ENCODE results near the gene CYB561A3.

Gene CYB561A3

GRCh38 chr11:61345170-61345610, 16.5 kb downstream of the CYB561A3 start:
- DNase-seq (ENCODE audit: low spot score), result peak; percentile 53

GRCh38 chr11:61343792-61344745, 17.6 kb downstream of the CYB561A3 start:
- DNase-seq (ENCODE audit: low spot score), result no peak

GRCh38 chr11:61342207-61342803, 19.4 kb downstream of the CYB561A3 start:
- DNase-seq (ENCODE audit: low spot score), result no peak

GRCh38 chr11:61341706-61342105, 20.0 kb downstream of the CYB561A3 start:
- DNase-seq (ENCODE audit: low spot score), result no peak

DNA sequence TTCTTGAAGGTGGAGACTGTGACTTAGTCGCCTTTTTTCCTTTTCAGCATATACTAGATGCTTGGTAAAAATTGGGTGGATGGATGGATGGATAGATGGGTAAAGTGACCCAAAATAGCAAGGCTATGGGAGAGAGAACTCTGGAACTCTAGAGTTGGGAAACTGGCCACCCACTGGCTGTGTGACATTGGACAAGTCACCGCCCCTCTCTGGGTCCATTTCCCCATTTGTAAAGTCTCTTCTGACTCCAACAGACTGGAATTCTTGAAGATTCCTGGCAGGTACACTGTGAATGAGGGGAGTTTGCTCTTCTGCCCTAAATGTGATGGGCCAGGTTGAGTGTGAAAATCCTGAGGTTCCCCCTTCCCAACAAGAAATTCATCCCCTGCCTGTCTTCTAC, 20.7 kb downstream of the CYB561A3 start:
- no peak for DNase-seq (ENCODE audit: low spot score)

- no peak for DNase-seq (ENCODE audit: low spot score)
These were observed 22.2 kb downstream of the CYB561A3 start for GRCh38 chr11:61339490-61339878.

DNA sequence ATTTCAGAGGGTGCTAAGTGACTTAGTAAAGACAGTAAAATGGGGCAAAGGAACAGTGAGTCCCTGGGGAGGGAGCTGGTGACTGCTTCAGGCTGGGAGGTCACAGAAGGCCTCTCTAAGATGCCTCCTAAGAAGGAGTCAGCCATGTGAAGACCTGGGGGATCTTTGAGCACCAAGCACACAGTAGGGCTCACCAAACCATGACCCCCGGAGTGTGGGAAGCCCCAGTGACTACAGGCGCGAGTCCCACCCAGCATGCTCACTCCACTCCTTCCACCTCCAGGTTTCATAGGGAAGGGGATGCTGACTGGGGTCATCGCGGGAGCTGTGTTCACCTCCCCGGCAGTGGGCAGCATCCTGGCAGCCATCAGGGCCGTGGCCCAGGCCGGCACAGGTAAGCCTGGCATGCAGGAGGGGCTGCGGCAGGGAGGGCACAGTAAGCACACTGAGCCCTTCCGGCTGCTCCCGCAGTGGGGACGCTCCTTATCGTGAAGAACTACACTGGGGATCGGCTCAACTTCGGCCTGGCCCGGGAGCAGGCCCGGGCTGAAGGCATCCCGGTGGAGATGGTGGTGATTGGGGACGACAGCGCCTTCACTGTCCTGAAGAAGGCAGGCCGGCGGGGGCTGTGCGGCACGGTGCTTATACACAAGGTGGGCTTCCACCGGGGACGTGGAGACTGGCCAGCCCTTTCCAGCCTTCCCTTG, 22.7 kb downstream of the CYB561A3 start:
- DNase-seq (ENCODE audit: low spot score), result no peak

GRCh38 chr11:61337706-61338470, 23.8 kb downstream of the CYB561A3 start:
- DNase-seq (ENCODE audit: low spot score), result no peak

- peak; percentile 76 for DNase-seq (ENCODE audit: low spot score)
These were observed 25.3 kb downstream of the CYB561A3 start for GRCh38 chr11:61336171-61336935.

DNA sequence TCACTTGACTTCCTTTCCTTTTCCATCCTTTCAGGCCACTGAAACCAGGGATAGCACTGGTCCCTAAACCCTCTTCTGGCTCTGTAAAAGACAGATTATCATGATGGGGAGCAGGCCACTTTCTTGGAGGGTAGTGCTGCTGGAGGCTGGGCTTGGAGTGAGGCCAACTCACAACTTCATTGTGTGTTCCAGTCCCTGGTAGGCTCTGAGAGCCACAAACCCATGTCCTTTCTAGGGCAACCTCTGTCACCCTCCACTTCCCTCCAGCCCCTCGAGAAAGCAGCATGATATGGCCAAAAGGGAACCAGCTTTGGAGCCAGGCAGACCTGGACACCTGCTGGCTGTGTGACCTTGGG, 26.3 kb downstream of the CYB561A3 start:
- DNase-seq (ENCODE audit: low spot score), result no peak

DNA sequence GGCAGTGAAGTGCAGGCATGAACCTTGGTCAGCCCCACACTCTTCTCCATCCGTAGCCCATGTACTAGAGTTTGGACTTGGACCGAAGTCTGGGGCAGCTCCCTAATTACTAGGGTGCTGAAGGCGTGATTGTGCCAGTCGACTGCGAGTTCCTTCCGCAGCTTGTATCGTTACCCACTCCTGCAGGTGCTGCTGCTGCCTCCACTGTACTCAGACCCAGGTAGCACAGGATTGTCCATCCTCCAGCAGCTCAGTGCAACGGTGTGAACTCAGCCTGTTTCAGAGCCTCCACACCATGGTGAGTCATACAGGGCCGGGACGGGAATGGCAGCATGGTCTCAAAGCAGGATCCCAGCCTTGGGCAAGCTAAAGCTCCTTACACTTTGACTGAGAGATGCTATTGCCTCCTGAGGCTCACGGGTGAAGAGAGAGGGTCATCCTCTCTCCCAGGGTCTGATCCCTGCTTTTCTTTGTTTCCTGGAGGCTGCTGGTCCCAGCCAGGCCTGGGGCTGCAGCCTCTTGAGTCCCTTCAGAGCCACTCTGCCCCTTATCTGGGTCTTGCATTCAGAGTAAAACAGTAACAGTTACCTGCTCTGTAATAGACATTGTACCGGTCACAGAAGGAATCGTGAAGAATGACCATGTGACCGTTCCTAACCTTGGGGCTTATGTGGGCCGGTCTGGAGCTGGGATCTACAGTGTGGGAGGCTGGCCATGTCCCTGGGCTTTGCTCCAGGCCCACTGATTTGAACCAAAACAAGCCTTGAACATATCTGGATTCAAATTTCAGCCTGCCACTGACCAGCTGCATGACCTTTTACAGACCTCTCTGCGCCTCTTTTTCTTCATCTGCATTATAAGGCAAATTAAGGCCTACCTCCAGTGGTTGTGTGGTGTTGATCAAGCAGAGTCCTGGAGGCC, 27.0 kb downstream of the CYB561A3 start:
- no peak for DNase-seq (ENCODE audit: low spot score)

DNA sequence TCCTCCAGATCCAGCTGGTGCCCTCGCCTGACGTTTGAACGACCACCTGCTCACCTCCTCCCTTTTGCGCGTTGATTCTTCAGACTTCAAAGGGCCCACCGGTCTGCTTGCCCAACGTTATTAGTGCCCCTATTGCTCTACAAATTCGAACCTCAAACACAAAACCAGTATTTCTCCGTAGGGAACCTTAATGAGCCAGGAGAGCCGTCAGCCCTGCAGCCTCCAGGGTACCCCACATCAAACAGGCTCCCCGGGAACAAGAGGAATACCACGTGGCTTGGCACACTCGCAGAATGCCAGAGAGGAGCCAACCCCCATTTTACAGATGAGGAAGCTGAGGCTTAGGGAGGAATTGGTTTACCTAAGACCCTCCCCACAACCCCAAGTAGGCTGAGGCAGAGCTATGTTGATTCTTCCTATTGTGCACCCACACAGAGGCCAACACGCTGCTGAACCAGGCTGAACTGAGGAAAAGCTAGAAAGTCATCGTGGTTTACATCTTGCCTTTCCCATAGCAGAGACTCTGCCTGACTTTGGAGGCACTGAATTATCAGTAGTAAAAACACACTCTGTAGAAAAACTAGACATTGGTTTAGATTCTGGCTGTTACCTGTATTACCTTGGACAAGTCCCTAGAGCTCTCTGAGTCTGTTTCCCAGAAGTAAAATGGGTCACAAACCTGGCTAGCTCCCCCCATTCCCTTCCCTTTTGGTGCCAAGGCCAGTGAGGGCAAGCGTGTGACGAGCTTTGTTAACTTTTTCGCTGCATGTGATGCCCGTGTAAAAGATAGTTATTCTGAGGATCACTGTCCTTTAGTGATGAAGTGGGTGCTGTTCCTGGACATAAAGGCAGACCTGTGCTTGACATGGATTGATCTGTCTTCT, 27.9 kb downstream of the CYB561A3 start:
- no peak for DNase-seq (ENCODE audit: low spot score)

DNA sequence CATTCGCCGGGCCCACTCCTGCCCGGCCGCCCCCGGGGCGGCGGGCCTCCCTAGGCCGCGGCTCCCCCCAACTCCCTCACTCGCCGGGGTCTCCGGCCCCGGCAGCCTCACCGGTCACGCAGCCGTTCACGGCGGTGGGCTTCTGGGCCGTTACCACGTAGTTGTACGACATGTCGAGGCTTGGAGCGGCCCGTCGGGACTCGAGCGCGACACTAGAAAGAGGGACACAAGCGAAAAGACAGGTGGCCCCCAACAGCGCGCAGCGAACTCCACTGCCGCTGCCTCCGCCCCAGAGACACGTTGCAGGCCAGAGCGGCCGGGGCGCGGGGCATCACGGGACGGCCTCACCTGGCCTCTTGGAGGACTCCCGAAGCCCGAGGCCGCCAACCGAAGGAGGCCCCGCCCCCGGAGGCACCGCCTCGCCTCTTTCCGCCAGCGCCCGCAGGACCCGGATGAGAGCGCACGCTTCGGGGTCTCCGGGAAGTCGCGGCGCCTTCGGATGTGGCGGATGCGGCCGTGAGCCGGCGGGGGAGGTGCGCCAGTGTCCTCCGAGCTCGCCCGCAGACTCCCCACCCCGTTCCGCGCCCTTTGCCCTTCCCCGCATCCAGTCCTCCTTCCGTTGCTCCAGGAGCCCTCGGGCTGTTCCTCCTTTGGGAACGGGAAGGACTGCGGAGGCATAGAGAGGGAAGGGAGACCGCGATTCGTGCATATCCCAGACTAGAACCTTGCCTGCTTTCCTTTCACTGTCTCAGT, 28.7 kb downstream of the CYB561A3 start, which contains the start of the genes DDB1 and TKFC:
TSS of gene DDB1 (minus strand) at position 309 of the 753 bp plus-strand sequence. CDS start at position 172, 137 bp downstream.
TSS of gene TKFC (plus strand) at position 432 of the 753 bp plus-strand sequence. CDS start 1,501 bp downstream, outside the sequence.
- peak; percentile 94 for DNase-seq (ENCODE audit: low spot score)

GRCh38 chr11:61332281-61332796, 29.3 kb downstream of the CYB561A3 start:
- DNase-seq (ENCODE audit: low spot score), result no peak

DNA sequence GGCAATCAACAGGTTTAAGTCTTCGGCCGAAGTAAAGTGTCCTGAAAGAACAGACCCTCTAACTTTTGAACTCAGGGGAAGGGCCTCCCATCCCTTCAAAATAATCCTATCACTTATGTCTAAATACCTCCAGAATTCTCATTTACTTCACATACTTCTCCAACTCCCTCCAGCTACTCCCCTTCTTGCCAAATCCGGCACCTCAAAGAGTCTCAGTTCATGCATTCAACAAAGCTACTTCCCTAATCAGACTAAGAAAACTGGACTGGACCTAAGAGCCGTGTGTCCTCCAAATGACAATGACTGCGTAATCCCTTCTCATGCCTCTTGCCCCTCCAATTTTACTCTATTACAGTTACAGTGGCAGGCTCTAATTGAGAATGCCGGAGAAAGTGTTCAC, 30.0 kb downstream of the CYB561A3 start:
- DNase-seq (ENCODE audit: low spot score), result no peak

GRCh38 chr11:61329871-61330270, 31.8 kb downstream of the CYB561A3 start:
- DNase-seq (ENCODE audit: low spot score), result no peak

DNA sequence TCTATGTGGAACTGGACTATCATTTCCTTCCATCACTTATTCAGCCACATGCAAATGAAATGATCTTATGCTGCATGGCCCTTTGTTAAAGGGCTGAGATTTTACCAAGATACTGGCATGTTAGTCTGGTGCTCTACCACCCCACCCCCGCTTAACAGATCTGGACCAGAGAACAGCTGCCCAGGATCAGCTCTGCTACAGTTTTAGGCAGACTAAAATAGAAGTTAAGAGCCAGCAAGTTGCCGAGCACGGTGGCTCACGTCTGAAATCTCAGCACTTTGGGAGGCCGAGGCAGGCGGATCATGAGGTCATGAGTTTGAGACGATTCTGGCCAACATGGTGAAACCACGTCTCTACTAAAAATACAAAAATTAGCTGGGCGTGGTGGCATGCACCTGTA, 33.3 kb downstream of the CYB561A3 start:
- DNase-seq (ENCODE audit: low spot score), result no peak

- no peak for DNase-seq (ENCODE audit: low spot score)
These were observed 34.0 kb downstream of the CYB561A3 start for GRCh38 chr11:61327669-61328071.

Data from Ammon's horn (tissue), 1 donor.